AG10803 (cell line): Measurements from ENCODE around the gene CPZ.

Experiments
- DNase-seq: peaks from one replicate; pipeline ENCODE4 v3.0.0; 2010; ENCODE audit warnings: low read depth
- H3K4me3 ChIP-seq: 2 replicates; pipeline ENCODE4 v1.5.1; 2011; ENCODE audit warnings: mild to moderate bottlenecking, low read length, control low read depth
- TF ChIP-seq, protein P1 (sequence below): conservative IDR thresholded peaks from 2 replicates; pipeline ENCODE4 v1.5.1; 2011; ENCODE audit warnings: mild to moderate bottlenecking, low read length, control low read depth, inconsistent platforms

CPZ gene

DNA sequence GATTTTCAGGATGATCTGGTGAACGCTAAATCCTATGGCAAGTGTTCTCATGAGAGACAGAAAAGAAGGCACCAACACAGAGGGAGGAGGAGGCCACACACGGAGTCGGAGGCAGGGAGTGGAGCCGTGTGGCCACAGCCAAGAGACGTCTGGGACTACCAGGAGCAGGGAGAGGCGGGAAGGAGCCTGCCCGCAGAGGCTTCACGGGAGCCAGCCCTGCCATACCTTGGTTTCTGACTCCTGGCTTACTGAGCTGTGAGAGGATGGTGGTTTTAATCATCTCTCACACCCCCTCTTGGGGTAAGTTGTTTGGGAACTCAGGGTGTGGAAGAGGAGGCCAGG is 45.8 kb upstream of the CPZ start:
- TF ChIP-seq, protein P1, sequence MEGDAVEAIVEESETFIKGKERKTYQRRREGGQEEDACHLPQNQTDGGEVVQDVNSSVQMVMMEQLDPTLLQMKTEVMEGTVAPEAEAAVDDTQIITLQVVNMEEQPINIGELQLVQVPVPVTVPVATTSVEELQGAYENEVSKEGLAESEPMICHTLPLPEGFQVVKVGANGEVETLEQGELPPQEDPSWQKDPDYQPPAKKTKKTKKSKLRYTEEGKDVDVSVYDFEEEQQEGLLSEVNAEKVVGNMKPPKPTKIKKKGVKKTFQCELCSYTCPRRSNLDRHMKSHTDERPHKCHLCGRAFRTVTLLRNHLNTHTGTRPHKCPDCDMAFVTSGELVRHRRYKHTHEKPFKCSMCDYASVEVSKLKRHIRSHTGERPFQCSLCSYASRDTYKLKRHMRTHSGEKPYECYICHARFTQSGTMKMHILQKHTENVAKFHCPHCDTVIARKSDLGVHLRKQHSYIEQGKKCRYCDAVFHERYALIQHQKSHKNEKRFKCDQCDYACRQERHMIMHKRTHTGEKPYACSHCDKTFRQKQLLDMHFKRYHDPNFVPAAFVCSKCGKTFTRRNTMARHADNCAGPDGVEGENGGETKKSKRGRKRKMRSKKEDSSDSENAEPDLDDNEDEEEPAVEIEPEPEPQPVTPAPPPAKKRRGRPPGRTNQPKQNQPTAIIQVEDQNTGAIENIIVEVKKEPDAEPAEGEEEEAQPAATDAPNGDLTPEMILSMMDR, result no peak
- H3K4me3 ChIP-seq, result no peak overlapping the region
- DNase-seq, result no peak

DNA sequence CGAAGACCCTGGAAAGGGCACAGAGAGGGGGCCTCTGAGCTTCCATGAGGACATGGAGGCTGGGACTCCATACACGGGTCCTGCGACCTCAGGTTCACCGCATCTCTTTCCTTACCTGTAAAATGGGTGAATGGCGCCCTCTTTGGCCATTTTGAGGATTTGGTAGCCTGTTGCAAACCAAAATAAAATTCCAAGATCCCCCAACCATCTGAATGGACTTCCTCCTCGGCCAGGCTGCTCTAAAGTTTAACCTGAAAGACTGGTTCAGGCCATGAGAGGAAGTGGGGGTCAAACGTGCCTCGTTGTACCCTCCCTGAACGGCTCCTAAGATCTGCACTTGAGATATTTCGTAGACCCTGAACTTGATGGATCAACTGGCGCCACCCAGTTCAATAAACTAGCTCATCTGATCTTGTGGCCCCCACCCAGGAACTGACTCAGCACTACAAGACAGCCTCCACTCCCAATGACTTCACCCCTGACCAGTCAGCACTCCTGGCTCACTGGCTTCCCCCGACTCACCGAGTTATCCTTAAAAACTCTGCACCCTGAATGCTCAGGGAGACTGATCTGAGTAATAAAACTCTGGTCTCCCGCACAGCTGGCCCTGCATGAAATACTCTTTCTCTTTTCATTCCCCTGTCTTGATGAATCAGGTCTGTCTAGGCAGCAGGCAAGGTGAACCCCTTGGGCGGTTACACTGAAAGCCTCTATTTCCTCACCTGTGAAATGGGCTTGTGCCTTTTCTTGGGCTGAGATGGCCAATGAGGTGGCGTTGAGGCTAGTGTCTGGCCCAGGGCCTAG is 45.3 kb upstream of the CPZ start:
- peak; percentile 41 for DNase-seq
- TF ChIP-seq, protein P1, result 0 out of 2 replicates have a peak, but pooled peaks have one; percentile 4
- no peak overlapping the region for H3K4me3 ChIP-seq

DNA sequence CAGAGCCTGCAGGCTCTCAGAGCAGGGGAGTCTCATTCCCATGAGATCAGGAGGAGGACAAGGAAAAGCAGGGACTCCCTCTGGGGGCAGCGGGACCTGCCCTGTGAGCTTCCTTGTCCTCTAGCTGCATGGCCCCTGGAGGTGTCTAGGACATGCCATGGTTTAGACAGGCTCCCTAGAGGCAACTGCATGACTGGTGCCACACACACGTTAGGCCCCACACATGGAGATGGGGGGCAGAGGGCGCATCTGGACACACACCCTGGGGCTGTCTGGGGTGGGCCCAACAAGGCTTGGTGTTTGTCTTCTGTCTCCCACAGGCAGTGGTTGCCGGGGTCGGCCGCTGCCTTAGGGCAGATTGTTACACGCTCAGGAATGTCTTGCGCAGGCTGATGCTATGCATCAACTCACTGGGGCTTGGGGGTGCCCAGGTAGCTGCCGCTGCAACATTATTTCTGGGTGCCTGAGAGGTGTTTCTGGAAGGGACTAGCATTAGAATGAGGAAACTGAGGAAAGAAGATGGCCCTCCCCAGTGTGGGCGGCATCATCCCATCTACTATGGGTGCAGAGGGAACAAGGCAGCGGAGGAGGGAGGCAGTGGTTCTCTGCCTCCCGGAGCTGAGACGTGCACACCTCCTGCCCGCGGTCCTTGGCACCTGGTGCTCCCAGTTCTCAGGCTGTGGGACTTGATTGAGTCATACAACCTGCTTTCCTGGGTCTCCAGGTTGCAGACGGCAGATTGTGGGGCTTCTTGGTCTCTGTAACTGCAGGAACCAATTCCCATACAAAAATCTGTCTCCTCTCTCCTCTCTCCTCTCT is 44.4 kb upstream of the CPZ start:
- H3K4me3 ChIP-seq, result no peak overlapping the region
- no peak for DNase-seq

DNA sequence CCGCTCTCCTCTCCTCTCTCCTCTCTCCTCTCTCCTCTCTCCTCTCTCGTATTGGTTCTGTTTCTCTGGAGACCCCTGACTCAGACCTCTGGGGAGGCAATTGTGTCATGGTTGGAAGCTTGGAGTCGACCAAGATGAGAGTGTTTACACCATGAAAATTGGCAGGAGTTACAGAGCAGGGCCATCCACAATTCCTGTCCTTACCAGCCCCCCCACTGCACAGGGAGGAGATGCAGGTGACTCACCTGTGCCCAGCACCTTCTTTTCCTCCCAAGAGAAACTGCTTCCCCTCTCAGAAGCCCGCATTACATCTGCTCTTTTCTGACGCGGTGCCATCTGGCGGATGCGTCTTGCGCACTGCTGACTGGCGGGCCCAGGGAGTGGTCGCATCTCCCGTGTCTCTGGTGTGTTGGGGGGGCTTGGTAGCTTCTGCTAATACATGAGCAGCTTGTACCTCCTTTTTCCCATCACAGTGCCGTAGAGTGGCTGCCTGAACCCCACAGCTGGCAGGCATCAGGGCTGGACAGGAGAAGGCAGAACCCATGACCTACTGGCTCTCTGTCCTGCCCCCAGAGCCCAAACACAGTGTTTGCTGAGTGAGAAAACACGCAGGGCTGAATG is 43.7 kb upstream of the CPZ start:
- H3K4me3 ChIP-seq, result no peak overlapping the region
- TF ChIP-seq, protein P1, result no peak
- DNase-seq, result no peak

More for the DNA sequence above, 44.4 kb upstream of the CPZ start:
- TF ChIP-seq, protein P1, result no peak

DNA sequence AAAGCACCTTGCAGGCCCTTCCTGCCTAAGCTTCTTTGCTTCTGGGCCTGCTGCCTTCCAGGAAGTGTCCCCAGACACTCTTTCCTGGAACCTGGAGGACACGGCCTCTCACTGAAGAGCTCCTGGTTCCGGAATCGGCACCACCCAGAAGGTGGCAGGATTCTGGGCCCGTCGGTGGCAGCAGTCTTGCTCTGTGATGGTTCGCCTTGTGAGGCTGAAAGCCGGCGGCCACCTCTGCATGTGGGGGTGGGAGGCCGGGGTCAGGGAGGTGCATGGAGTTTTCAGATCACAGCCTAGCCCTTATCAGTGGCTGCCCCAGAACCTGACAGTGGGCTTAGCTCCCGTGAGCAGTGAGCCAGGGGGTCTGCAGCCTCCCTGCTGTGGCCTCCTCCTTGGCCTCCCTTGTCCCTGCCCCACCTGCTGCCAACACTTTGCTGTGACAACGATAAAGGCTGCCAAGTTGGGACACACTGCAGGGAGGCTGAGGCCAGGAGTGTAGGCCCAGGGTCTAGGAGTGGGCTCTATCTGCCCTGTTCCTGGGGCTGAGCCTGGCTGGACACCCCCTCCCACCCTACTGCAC is 43.1 kb upstream of the CPZ start:
- TF ChIP-seq, protein P1, result no peak
- no peak for DNase-seq
- no peak overlapping the region for H3K4me3 ChIP-seq

DNA sequence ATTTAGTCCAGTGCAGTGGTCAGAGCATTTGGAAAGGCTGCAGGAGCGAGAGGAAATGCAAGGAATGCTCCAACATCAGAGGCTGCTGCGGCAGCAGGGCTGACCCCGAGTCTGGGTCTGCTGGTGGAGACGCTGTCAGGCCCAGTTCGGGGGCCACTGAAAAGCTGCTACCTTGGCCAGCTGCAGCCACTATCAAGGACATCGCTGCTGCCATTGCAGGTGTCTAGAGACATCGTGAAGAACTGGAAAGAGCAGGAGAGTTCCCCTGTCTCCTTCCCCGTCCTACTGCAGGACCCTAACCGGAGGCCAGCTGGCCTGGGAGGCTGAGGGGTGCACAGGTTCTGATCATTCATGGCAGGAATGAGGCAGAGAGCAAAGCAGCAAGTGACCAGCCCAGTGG is 41.9 kb upstream of the CPZ start:
- no peak for DNase-seq
- TF ChIP-seq, protein P1, result no peak
- H3K4me3 ChIP-seq, result no peak overlapping the region
